Upper lobe of left lung (tissue), 4 donors: ENCODE data around the gene DUSP2.

Source experiments
- EP300 ChIP-seq, 4 donors: sonication (generic); formaldehyde crosslinking; IDR thresholded peaks; one replicate each; pipeline ENCODE4 v1.5.1; 2017; ENCODE audit warnings: antibody characterized with exemption in 4 of 4, control low read depth in 2 of 4
- POLR2A ChIP-seq, 4 donors: fragments of 450-650 bp; IDR thresholded peaks; one replicate each; pipeline ENCODE4 v1.5.1; 2016 to 2017; ENCODE audit warnings: antibody characterized with exemption in 4 of 4, mild to moderate bottlenecking in 2 of 4
- TF ChIP-seq, protein P1 (sequence below), 6 experiments: fragments of 450-650 bp in 4 of 6; fragments of 200-600 bp in 2 of 6; sonication (generic) in 2 of 6; IDR thresholded peaks; one replicate each; pipeline ENCODE4 v1.5.1; 2016 to 2019; ENCODE audit warnings: antibody characterized with exemption in 6 of 6

GRCh38 chr2:96186562-96186961 is 41.3 kb upstream of the DUSP2 start:
- TF ChIP-seq POLR2A (IDR thresholded peaks at IDR 0.05) (no peak), EP300 (IDR thresholded peaks at IDR 0.05) (no peak)
- TF ChIP-seq, protein P1, sequence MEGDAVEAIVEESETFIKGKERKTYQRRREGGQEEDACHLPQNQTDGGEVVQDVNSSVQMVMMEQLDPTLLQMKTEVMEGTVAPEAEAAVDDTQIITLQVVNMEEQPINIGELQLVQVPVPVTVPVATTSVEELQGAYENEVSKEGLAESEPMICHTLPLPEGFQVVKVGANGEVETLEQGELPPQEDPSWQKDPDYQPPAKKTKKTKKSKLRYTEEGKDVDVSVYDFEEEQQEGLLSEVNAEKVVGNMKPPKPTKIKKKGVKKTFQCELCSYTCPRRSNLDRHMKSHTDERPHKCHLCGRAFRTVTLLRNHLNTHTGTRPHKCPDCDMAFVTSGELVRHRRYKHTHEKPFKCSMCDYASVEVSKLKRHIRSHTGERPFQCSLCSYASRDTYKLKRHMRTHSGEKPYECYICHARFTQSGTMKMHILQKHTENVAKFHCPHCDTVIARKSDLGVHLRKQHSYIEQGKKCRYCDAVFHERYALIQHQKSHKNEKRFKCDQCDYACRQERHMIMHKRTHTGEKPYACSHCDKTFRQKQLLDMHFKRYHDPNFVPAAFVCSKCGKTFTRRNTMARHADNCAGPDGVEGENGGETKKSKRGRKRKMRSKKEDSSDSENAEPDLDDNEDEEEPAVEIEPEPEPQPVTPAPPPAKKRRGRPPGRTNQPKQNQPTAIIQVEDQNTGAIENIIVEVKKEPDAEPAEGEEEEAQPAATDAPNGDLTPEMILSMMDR (IDR thresholded peaks at IDR 0.05), result no peak
